Heart right ventricle (tissue), 16 donors: ENCODE data around the gene PDGFRA. TPM values are rescaled to one million over a fixed set of nuclear protein-coding genes. Genes with fewer than 3 reads are reported as not detected.
A peak's percentile ranks its signal among the peaks of the same experiment; 100 is the strongest.

ENCODE experiments used
- ATAC-seq, 8 donors: fragments of 200-7000 bp; cut with Tn5 transposase; one replicate each; pipeline ENCODE4 v1.9.1; 2020; ENCODE audit warnings: mild to moderate bottlenecking in 8 of 8, moderate library complexity in 8 of 8, moderate number of reproducible peaks in 1 of 8
- DNase-seq, 2 donors: peaks; one replicate each; pipeline ENCODE4 v3.0.0-alpha.2; 2020
- H3K27ac ChIP-seq, 10 donors: fragments of 200-600 bp; sonication (generic) in 2 of 10; one replicate each; pipeline versions ENCODE4 v1.5.0 to v1.8.0; 2020 to 2022; ENCODE audit warnings: mild to moderate bottlenecking in 3 of 10
- H3K27me3 ChIP-seq, 7 donors: fragments of 200-600 bp; one replicate each; pipeline ENCODE4 v1.8.0; 2021 to 2022; ENCODE audit warnings: mild to moderate bottlenecking in 2 of 7
- H3K36me3 ChIP-seq, 9 donors: fragments of 200-600 bp; sonication (generic) in 1 of 9; one replicate each; pipeline versions ENCODE4 v1.5.0 to v1.8.0; 2020 to 2022; ENCODE audit warnings: mild to moderate bottlenecking in 2 of 9
- H3K4me1 ChIP-seq, 9 donors: fragments of 200-600 bp; sonication (generic) in 1 of 9; one replicate each; pipeline versions ENCODE4 v1.5.0 to v1.8.0; 2020 to 2022; ENCODE audit warnings: mild to moderate bottlenecking in 4 of 9
- H3K4me3 ChIP-seq, 10 donors: fragments of 200-600 bp; sonication (generic) in 2 of 10; one replicate each; pipeline versions ENCODE4 v1.5.0 to v1.8.0; 2020 to 2022; ENCODE audit warnings: mild to moderate bottlenecking in 7 of 10, moderate library complexity in 2 of 10
- H3K9me3 ChIP-seq, 11 donors: fragments of 200-600 bp in 10 of 11; sonication (generic) in 2 of 11; one replicate each; pipeline versions ENCODE4 v1.5.0 to v1.8.0; 2013 to 2022; ENCODE audit warnings: mild to moderate bottlenecking in 2 of 11, control low read depth in 1 of 11, moderate library complexity in 1 of 11
- WGBS, 2 donors: extraction: QIAGEN DNeasy Blood & Tissue Kit; methylation state at CpG; one replicate each; pipeline ENCODE4 v1.1.7; 2013; ENCODE audit warnings: inconsistent platforms in 1 of 2; 5-methylcytosine and 5-hydroxymethylcytosine counted together
- intact Hi-C, 10 donors: fragments of 100-400 bp; cut with DNase I; formaldehyde crosslinking; loops; one replicate each; pipeline versions ENCODE4 v1.11.1 to v1.14.2; 2022
- polyA plus RNA-seq, 2 donors: library from polyadenylated mRNA; stranded (reverse); fragments of 200-250 nt; gene quantifications; one replicate each; pipeline ENCODE4 v1.2.3, GENCODE V29; 2013
- total RNA-seq, 10 donors: library from RNA; stranded (reverse); fragmentation: NEBNext Ultra II Directional in 3 of 10; extraction: Animal tissue kit (Norgen Biotek cat#: 25700) in 3 of 10; gene quantifications; one replicate each; pipeline versions ENCODE4 v1.2.1 to v1.2.4, GENCODE V29; 2021 to 2023
- TF ChIP-seq, protein P1 (sequence below), 9 donors: fragments of 200-600 bp; sonication (generic) in 2 of 9; IDR thresholded peaks; one replicate each; pipeline versions ENCODE4 v1.5.0 to v1.8.0; 2021 to 2022; ENCODE audit warnings: antibody characterized with exemption in 9 of 9, mild to moderate bottlenecking in 5 of 9, moderate library complexity in 1 of 9
- donor health status: Arrhythmogenic right ventricular cardiomyopathy.
- donor health status: ischemic (EF 13 %, LVEDD 7.1; RV severe dilation, severe dysfunction).
- donor health status: healthy with polysubstance abuse.
- donor health status: DM: no; HTN: yes; CAD: no.
- donor health status: DM: no; HTN: no; CAD: no.
- donor health status: ischemic (EF 25% LVEDD 6.9; RV normal size, moderate dysfunction).
- donor health status: ischemic (EF 25% LVEDD 5.7; RV mildly dilated, moderate dysfunction).
- donor health status: healthy.
- donor health status: DM: yes; HTN: yes; CAD: no.
- donor health status: Ischemic cardiomyopathy.
- donor health status: ischemic (EF 35%, LVEDD 5.7; RV mildly dilated, moderate dysfunction).
- donor health status: nonischemic (EF 11% LVEDD 7.7; RV severe dilation, severe dysfunction).
- donor health status: DM: yes; HTN: yes; CAD: no.
- donor health status: PGD.
- donor health status: ischemic (EF 29% LVEDD 5.4; RV normal size, mild dysfunction).
- donor health status: nonischemic (EF 23%, LVEDD 6.1; RV moderate dilation, normal function).

PDGFRA gene
- total and polyA plus RNA-seq, 12 donors: 6.5 to 57.5 (median 11.6) TPM

DNA sequence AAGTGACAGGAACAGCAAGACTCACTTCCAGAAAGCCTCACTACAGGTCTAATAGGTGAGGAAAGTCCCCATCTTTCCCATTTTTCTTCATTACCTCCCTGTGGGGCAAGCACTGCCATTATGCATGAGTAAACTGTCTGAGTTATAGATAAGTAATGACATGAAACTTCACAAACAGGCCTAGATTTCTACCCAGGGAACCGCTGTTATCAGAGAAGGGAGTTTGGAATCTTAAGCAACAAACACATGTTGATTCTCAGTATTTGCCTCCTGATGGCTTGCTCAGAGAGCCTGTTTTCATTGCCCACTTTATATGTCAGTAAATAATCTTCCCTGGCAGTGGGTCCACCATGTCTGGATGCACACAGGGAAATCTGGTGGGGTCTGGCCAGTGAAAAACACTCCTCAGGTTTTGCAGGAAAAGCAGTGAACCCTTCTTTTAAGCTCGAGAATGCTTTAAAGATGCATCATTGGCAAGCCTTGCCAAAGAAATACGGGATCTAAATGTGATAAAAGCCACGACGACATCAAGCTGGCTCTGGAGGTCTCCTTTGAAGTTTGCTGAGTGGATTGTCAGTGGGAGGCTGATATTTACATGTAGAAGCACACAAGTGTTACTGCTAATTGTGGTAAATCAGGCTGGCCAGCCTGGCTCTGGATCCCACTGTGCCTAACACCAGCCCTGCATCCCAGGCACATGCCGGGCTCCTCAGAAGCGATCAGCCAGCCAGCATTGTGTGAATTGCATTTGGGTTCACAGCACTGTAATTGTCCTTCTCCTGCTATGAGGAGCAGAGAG is 25.2 kb downstream of the PDGFRA start:
- peaks cover 0 to 13% (median 0%) of the 10 kb centered on the region in 11 donors for H3K9me3 ChIP-seq
- H3K4me3 ChIP-seq: no peak overlapping the region
- no peaks in the 10 kb centered on the region for H3K36me3 ChIP-seq
- ATAC-seq (no peak), DNase-seq (no peak)
- H3K27me3 ChIP-seq: peaks cover 0 to 3% (median 0%) of the 10 kb centered on the region in 7 donors
- H3K4me1 ChIP-seq: peaks cover 0 to 24% (median 0%) of the 10 kb centered on the region in 9 donors
- WGBS, 2 donors: 35 to 47% methylated on average over 7 of the region's 7 CpGs
- intact Hi-C loops: no loop called here
- TF ChIP-seq, protein P1, sequence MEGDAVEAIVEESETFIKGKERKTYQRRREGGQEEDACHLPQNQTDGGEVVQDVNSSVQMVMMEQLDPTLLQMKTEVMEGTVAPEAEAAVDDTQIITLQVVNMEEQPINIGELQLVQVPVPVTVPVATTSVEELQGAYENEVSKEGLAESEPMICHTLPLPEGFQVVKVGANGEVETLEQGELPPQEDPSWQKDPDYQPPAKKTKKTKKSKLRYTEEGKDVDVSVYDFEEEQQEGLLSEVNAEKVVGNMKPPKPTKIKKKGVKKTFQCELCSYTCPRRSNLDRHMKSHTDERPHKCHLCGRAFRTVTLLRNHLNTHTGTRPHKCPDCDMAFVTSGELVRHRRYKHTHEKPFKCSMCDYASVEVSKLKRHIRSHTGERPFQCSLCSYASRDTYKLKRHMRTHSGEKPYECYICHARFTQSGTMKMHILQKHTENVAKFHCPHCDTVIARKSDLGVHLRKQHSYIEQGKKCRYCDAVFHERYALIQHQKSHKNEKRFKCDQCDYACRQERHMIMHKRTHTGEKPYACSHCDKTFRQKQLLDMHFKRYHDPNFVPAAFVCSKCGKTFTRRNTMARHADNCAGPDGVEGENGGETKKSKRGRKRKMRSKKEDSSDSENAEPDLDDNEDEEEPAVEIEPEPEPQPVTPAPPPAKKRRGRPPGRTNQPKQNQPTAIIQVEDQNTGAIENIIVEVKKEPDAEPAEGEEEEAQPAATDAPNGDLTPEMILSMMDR (IDR thresholded peaks at IDR 0.05): no peak
- no peak overlapping the region for H3K27ac ChIP-seq

DNA sequence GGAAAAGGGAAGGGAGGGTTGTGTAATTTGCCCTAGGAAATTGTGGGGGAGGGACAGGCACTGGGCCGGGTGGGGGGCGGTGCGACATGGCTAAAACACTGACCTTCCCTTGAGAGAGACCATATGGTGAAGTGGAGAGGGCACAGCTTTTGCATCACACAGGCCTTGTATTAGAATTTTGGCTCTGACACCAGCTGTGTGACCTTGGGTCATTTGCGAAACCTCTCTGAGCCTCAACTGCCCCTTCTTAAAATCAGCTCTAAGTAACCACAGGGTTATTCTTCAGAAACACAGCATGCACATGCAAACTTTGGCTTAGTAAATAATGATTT is 25.8 kb downstream of the PDGFRA start:
- 67 to 72% methylated on average over 4 of the region's 4 CpGs for WGBS, 2 donors
- no peak overlapping the region for H3K27ac ChIP-seq
- intact Hi-C loops: no loop called here

DNA sequence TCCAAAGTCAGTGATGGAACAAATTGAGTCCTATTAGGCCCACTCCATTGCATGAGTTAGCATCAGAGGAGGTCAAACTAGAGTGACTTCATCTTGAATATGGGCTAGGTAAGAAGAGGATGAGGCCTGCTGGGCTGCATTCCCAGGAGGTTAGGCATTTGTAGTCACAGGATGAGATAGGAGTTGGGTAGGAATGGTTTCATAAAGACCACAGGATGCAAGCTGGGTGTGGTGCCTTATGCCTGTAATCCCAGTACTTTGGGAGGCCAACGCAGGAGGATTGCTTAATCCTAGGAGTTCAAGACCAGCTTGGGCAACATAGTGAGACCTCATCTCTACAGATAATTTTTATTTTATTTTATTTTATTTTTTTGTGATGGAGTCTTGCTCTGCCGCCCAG is 26.8 kb downstream of the PDGFRA start:
- H3K27ac ChIP-seq: no peak overlapping the region
- WGBS, 2 donors: 79 to 93% methylated on average over 2 of the region's 2 CpGs

More for the DNA sequence above, 25.8 kb downstream of the PDGFRA start:
- H3K9me3 ChIP-seq: peaks cover 0 to 12% (median 0%) of the 10 kb centered on the region in 11 donors
- H3K4me1 ChIP-seq: peaks cover 0 to 24% (median 0%) of the 10 kb centered on the region in 9 donors
- TF ChIP-seq, protein P1 (IDR thresholded peaks at IDR 0.05): no peak
- DNase-seq (no peak), ATAC-seq (peak in 3 of 8 donors; percentile 13 to 63 (median 29))
- peaks cover 0 to 3% (median 0%) of the 10 kb centered on the region in 7 donors for H3K27me3 ChIP-seq
- no peaks in the 10 kb centered on the region for H3K36me3 ChIP-seq
- H3K4me3 ChIP-seq: no peak overlapping the region

More for the DNA sequence above, 26.8 kb downstream of the PDGFRA start:
- TF ChIP-seq, protein P1 (IDR thresholded peaks at IDR 0.05): no peak
- Histone ChIP-seq H3K9me3 (peaks cover 0 to 8% (median 0%) of the 10 kb centered on the region in 11 donors), H3K27me3 (peaks cover 0 to 3% (median 0%) of the 10 kb centered on the region in 7 donors), H3K4me1 (peaks cover 0 to 24% (median 0%) of the 10 kb centered on the region in 9 donors), H3K4me3 (no peak overlapping the region), H3K36me3 (peaks cover 0 to 2% (median 0%) of the 10 kb centered on the region in 9 donors)
- DNase-seq (no peak), ATAC-seq (peak in 1 of 8 donors; percentile 78)
- intact Hi-C loops: no loop called here
